Immature natural killer cell (primary cell): ENCODE data around the gene TIGD1. TPM values are rescaled to one million over a fixed set of nuclear protein-coding genes. Genes with fewer than 3 reads are reported as not detected.

Experiments used
- DNase-seq, 3 donors: peaks; one replicate each; pipeline ENCODE4 v3.0.0; 2022; ENCODE audit warnings: mixed read lengths in 1 of 3
- H3K27ac Mint-ChIP-seq, 6 donors: one replicate each; pipeline ENCODE4 v1.8.0; 2020; ENCODE audit warnings: mixed read lengths in 6 of 6, mild to moderate bottlenecking in 5 of 6, inconsistent platforms in 4 of 6, moderate library complexity in 3 of 6
- H3K27me3 Mint-ChIP-seq, 3 donors: one replicate each; pipeline ENCODE4 v1.8.0; 2020 to 2021; ENCODE audit warnings: low read depth in 3 of 3, mild to moderate bottlenecking in 3 of 3, mixed read lengths in 3 of 3, moderate library complexity in 3 of 3, inconsistent platforms in 1 of 3
- H3K36me3 Mint-ChIP-seq, 3 donors: one replicate each; pipeline ENCODE4 v1.8.0; 2020; ENCODE audit warnings: mixed read lengths in 3 of 3, inconsistent platforms in 2 of 3, mild to moderate bottlenecking in 2 of 3
- H3K4me1 Mint-ChIP-seq, 2 donors: one replicate each; pipeline ENCODE4 v1.8.0; 2020; ENCODE audit warnings: inconsistent platforms in 2 of 2, mild to moderate bottlenecking in 2 of 2, mixed read lengths in 2 of 2, moderate library complexity in 1 of 2
- H3K4me3 Mint-ChIP-seq, 5 donors: one replicate each; pipeline ENCODE4 v1.8.0; 2020; ENCODE audit warnings: mild to moderate bottlenecking in 5 of 5, mixed read lengths in 5 of 5, inconsistent platforms in 3 of 5, moderate library complexity in 3 of 5
- H3K9me3 Mint-ChIP-seq, 6 donors: one replicate each; pipeline ENCODE4 v1.8.0; 2020; ENCODE audit warnings: mild to moderate bottlenecking in 6 of 6, mixed read lengths in 6 of 6, inconsistent platforms in 4 of 6, moderate library complexity in 3 of 6
- polyA plus RNA-seq, 3 donors: library from polyadenylated mRNA; unstranded; fragments of 300-500 nt; fragmentation: Illumina TruSeq; gene quantifications; one replicate each; pipeline ENCODE4 v1.2.3, GENCODE V29; 2021

Gene TIGD1
- polyA plus RNA-seq, 3 donors from 2014 or later: 1.3 to 6.2 (median 2.7) TPM

GRCh38 chr2:232556426-232556825 lies 6.1 kb upstream of the TIGD1 start:
- Mint-ChIP-seq H3K36me3 (peaks cover 7 to 29% (median 20%) of the 10 kb centered on the region in 3 donors), H3K27ac (peak overlapping the region in 1 of 6 donors; percentile 12), H3K4me1 (peaks cover 36 to 63% of the 10 kb centered on the region in 2 donors), H3K27me3 (peaks cover 0 to 3% (median under 1%) of the 10 kb centered on the region in 3 donors), H3K4me3 (no peak overlapping the region), H3K9me3 (no peaks in the 10 kb centered on the region)
- DNase-seq: no peak

- peaks cover 2 to 16% (median 11%) of the 10 kb centered on the region in 3 donors for H3K27me3 Mint-ChIP-seq
- H3K36me3 Mint-ChIP-seq: peaks cover 0 to 6% (median 6%) of the 10 kb centered on the region in 3 donors
- H3K9me3 Mint-ChIP-seq: no peaks in the 10 kb centered on the region
- peaks cover 51 to 92% of the 10 kb centered on the region in 2 donors for H3K4me1 Mint-ChIP-seq
- peak overlapping the region; percentile 96 to 100 (median 98) for H3K4me3 Mint-ChIP-seq
- DNase-seq: no peak
- peak overlapping the region; percentile 94 to 99 (median 98) for H3K27ac Mint-ChIP-seq
Measured at GRCh38 chr2:232551776-232552175, 1.4 kb upstream of the TIGD1 start.

GRCh38 chr2:232551250-232551638 lies 887 bp upstream of the TIGD1 start:
- Mint-ChIP-seq H3K9me3 (no peaks in the 10 kb centered on the region), H3K4me3 (peak overlapping the region; percentile 96 to 100 (median 98)), H3K4me1 (peaks cover 53 to 86% of the 10 kb centered on the region in 2 donors), H3K27ac (peak overlapping the region; percentile 94 to 99 (median 98)), H3K27me3 (peaks cover 2 to 16% (median 11%) of the 10 kb centered on the region in 3 donors), H3K36me3 (peaks cover 0 to 3% (median under 1%) of the 10 kb centered on the region in 3 donors)
- no peak for DNase-seq

GRCh38 chr2:232549655-232550353 lies 553 bp downstream of the TIGD1 start:
- H3K9me3 Mint-ChIP-seq: no peaks in the 10 kb centered on the region
- no peak for DNase-seq
- peaks cover 49 to 72% of the 10 kb centered on the region in 2 donors for H3K4me1 Mint-ChIP-seq

GRCh38 chr2:232547991-232548390 lies 2.4 kb downstream of the TIGD1 start:
- no peak overlapping the region for H3K27ac Mint-ChIP-seq
- H3K27me3 Mint-ChIP-seq: peaks cover 2 to 16% (median 11%) of the 10 kb centered on the region in 3 donors
- H3K36me3 Mint-ChIP-seq: peaks cover 0 to under 1% (median 0%) of the 10 kb centered on the region in 3 donors
- H3K9me3 Mint-ChIP-seq: no peaks in the 10 kb centered on the region
- H3K4me1 Mint-ChIP-seq: peaks cover 32 to 54% of the 10 kb centered on the region in 2 donors
- no peak for DNase-seq
- no peak overlapping the region for H3K4me3 Mint-ChIP-seq

More at GRCh38 chr2:232549655-232550353, 553 bp downstream of the TIGD1 start:
- Mint-ChIP-seq H3K27ac (peak overlapping the region; percentile 96 to 99 (median 99)), H3K36me3 (peaks cover 0 to 3% (median 0%) of the 10 kb centered on the region in 3 donors), H3K27me3 (peaks cover 2 to 16% (median 11%) of the 10 kb centered on the region in 3 donors), H3K4me3 (peak overlapping the region; percentile 96 to 99 (median 98))

GRCh38 chr2:232545511-232546375 lies 4.6 kb downstream of the TIGD1 start:
- no peaks in the 10 kb centered on the region for H3K36me3 Mint-ChIP-seq
- no peak overlapping the region for H3K27ac Mint-ChIP-seq
- peaks cover 19 to 32% of the 10 kb centered on the region in 2 donors for H3K4me1 Mint-ChIP-seq
- peaks cover 2 to 9% (median 6%) of the 10 kb centered on the region in 3 donors for H3K27me3 Mint-ChIP-seq
- H3K4me3 Mint-ChIP-seq: no peak overlapping the region
- DNase-seq: no peak
- H3K9me3 Mint-ChIP-seq: no peaks in the 10 kb centered on the region

- peaks cover 15 to 26% of the 10 kb centered on the region in 2 donors for H3K4me1 Mint-ChIP-seq
- H3K4me3 Mint-ChIP-seq: no peak overlapping the region
- no peak overlapping the region for H3K27ac Mint-ChIP-seq
- DNase-seq: no peak
- no peaks in the 10 kb centered on the region for H3K36me3 Mint-ChIP-seq
- H3K27me3 Mint-ChIP-seq: peaks cover 2% of the 10 kb centered on the region in 3 donors
- no peaks in the 10 kb centered on the region for H3K9me3 Mint-ChIP-seq
Measured at GRCh38 chr2:232544674-232545073, 5.7 kb downstream of the TIGD1 start.

GRCh38 chr2:232543928-232544631 lies 6.3 kb downstream of the TIGD1 start:
- Mint-ChIP-seq H3K9me3 (no peaks in the 10 kb centered on the region), H3K4me1 (peaks cover 12 to 20% of the 10 kb centered on the region in 2 donors), H3K36me3 (no peaks in the 10 kb centered on the region), H3K27ac (no peak overlapping the region), H3K4me3 (no peak overlapping the region), H3K27me3 (peaks cover 2% of the 10 kb centered on the region in 3 donors)
- DNase-seq: no peak

- H3K4me1 Mint-ChIP-seq: peaks cover 9 to 14% of the 10 kb centered on the region in 2 donors
- H3K27ac Mint-ChIP-seq: no peak overlapping the region
- H3K27me3 Mint-ChIP-seq: peaks cover 2% of the 10 kb centered on the region in 3 donors
- H3K9me3 Mint-ChIP-seq: peaks cover 0 to 1% (median 0%) of the 10 kb centered on the region in 6 donors
- H3K4me3 Mint-ChIP-seq: no peak overlapping the region
- no peaks in the 10 kb centered on the region for H3K36me3 Mint-ChIP-seq
- DNase-seq: no peak
Measured at GRCh38 chr2:232543491-232543890, 6.9 kb downstream of the TIGD1 start.

GRCh38 chr2:232542715-232543467 lies 7.5 kb downstream of the TIGD1 start:
- H3K4me3 Mint-ChIP-seq: no peak overlapping the region
- peak overlapping the region in 3 of 6 donors; percentile 13 to 76 (median 35) for H3K27ac Mint-ChIP-seq

GRCh38 chr2:232541961-232542714 lies 8.2 kb downstream of the TIGD1 start:
- Mint-ChIP-seq H3K27ac (peak overlapping the region in 3 of 6 donors; percentile 13 to 35 (median 30)), H3K4me3 (no peak overlapping the region), H3K36me3 (no peaks in the 10 kb centered on the region), H3K4me1 (peaks cover under 1 to 7% of the 10 kb centered on the region in 2 donors), H3K9me3 (peaks cover 0 to 1% (median 0%) of the 10 kb centered on the region in 6 donors), H3K27me3 (peaks cover 2 to 5% (median 4%) of the 10 kb centered on the region in 3 donors)
- no peak for DNase-seq

More at GRCh38 chr2:232542715-232543467, 7.5 kb downstream of the TIGD1 start:
- DNase-seq: no peak
- Mint-ChIP-seq H3K4me1 (peaks cover 7 to 8% of the 10 kb centered on the region in 2 donors), H3K36me3 (no peaks in the 10 kb centered on the region), H3K9me3 (peaks cover 0 to 1% (median 0%) of the 10 kb centered on the region in 6 donors), H3K27me3 (peaks cover 2 to 4% (median 3%) of the 10 kb centered on the region in 3 donors)
